ENCODE results near the gene CCL14.

CCL14 gene

GRCh38 chr17:35934760-35935159 is 51.8 kb downstream of the CCL14 start:
- Histone ChIP-seq H3K27me3 (ENCODE audit: low read depth, low read length) (no peaks in the 10 kb centered on the region), H3K36me3 (ENCODE audit: control insufficient read depth in 1 of 2, insufficient read depth in 2 of 2, low read length in 2 of 2) (no peaks in the 10 kb centered on the region), H3K9me3 (ENCODE audit: control insufficient read depth in 1 of 2, low read length in 2 of 2) (no peaks in the 10 kb centered on the region), H3K27ac (ENCODE audit: low read length) (no peak overlapping the region), H3K4me1 (ENCODE audit: control insufficient read depth in 1 of 2, insufficient read depth in 2 of 2, low read length in 2 of 2) (peaks cover 6 to 11% of the 10 kb centered on the region in 2 donors), H3K4me3 (ENCODE audit: low read depth in 1 of 2, low read length in 2 of 2) (no peak overlapping the region)
